B cell (primary cell): Measurements from ENCODE around the gene RNF44.

Source experiments
- EZH2 ChIP-seq: IDR thresholded peaks from 2 replicates; pipeline ENCODE4 v1.6.1; 2012; ENCODE audit warnings: borderline replicate concordance, low read depth, mild to moderate bottlenecking, moderate library complexity, low read length; ENCODE audit not compliant: insufficient read depth, poor library complexity, severe bottlenecking
- TF ChIP-seq, protein P1 (sequence below): fragments of 200-600 bp; IDR thresholded peaks from one replicate; pipeline ENCODE4 v1.8.0; 2022; ENCODE audit warnings: antibody characterized with exemption, mild to moderate bottlenecking

DNA sequence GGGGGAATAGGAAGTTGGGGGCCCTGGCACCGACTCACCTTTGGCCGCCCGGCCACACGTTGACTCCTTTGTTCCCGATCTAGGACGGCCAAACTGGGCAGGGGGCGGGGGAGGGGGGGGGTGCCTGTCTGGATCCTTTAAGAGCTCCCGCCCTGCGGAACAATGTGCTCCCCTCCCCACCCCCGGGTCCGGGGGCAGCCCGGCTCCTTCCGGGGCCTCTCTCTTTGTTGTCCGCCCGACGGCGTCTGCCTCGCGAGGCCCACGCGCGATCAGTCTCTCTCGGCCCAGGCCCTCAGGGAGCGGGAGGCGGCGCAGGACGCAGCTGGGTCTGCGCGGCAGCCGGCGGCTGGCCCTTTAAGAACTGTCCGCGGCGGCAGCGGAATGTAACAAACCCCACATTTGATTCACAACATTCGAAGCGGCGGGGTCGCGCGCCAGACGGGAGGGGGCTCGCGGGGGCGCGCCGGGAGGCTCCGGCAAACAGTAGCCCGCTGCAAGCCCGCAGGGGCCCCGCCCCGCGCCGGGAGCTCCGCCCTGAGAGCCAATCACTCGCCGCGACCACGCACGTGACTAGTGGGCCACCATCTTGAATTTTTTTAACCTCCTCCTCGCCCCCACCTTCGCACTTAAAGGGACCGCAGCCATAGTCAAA is at the start of gene RNF44:
- TF ChIP-seq, protein P1, sequence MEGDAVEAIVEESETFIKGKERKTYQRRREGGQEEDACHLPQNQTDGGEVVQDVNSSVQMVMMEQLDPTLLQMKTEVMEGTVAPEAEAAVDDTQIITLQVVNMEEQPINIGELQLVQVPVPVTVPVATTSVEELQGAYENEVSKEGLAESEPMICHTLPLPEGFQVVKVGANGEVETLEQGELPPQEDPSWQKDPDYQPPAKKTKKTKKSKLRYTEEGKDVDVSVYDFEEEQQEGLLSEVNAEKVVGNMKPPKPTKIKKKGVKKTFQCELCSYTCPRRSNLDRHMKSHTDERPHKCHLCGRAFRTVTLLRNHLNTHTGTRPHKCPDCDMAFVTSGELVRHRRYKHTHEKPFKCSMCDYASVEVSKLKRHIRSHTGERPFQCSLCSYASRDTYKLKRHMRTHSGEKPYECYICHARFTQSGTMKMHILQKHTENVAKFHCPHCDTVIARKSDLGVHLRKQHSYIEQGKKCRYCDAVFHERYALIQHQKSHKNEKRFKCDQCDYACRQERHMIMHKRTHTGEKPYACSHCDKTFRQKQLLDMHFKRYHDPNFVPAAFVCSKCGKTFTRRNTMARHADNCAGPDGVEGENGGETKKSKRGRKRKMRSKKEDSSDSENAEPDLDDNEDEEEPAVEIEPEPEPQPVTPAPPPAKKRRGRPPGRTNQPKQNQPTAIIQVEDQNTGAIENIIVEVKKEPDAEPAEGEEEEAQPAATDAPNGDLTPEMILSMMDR = no peak
- no peak for TF ChIP-seq EZH2
